ENCODE data around the gene POLR1G.
"Not testable (repeated sequence)": the region's sequence is repeated elsewhere in the genome, so short reads cannot be mapped to it uniquely, and the experiment has no call there.

POLR1G gene

DNA sequence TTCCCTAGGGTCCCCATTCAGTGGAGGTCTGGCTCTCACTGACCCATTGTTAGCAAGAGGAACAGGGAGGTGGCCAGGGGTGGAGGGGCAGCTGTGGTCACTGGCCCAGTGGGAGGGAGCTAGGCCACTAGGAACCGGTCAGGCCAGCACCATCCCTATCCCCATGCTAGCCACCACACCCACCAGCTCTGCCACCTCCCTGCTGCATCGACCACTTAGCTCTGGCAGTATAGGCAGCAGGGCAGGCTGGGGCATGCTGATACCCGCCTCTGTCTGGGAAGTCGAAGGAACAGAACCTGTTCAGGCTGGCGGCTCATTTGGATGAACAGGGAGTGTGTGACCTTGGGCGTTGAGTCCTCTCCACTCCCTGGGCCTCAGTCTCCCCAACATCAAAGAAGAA is 6.3 kb upstream of the POLR1G start:
- DNase-seq (ENCODE audit: low read depth in 2 of 2): no peak

DNA sequence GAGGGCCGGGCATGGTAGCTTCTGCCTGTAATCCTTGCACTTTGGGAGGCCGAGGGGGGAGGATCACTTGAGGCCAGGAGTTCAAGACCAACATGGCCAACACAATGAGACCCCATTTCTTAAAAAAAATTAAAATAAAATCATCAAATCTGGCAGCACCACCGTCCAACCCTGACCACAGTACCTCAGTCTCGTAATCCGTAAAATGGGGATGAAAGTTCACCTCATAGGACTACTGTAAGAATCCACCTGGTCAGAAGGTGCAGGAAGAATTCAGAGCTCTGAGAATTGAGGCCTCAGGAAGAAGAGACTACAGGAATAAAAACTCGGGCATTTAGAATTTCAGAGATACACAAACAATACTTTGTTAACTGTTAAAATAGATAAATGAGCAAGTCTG is 4.6 kb upstream of the POLR1G start:
- DNase-seq (ENCODE audit: low read depth in 2 of 2): no peak

DNA sequence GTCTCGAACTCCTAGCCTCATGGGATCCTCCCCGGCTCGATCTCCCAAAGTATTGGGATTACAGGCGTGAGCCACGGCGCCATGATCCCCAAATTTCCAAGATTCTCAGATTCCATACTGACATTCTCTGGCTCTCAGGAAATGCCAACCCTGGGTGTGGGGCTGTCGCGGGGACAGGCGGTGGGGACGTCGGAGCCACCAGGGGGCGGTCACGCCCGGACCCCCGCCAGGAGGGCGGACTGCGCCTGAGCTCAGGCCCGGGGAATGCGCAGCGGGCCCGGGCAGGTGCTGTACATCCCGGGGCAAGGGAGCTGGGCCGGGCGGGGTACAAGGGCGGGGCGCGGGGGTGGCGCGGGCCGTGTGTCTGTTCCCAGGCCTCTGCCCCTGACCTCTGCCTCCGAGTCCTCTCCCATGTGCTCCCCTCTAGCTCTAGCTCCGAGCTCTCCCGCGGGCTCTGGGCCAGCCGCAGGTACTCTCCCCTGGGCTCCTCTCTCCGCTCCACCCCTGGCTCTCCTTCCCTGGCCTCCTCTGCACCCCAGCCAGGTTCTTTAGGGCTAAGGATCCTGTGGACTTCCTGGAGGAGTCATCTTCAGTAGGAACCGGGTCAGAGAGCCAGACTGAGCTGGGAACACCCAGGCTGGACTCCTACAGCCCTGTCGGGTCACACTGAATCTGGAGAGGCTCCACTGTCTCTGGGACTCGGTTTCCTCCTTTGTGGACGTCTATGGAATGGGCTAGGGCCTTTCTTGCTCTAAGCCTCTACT is 4.0 kb upstream of the POLR1G start:
- DNase-seq (ENCODE audit: low read depth in 2 of 2): no peak

DNA sequence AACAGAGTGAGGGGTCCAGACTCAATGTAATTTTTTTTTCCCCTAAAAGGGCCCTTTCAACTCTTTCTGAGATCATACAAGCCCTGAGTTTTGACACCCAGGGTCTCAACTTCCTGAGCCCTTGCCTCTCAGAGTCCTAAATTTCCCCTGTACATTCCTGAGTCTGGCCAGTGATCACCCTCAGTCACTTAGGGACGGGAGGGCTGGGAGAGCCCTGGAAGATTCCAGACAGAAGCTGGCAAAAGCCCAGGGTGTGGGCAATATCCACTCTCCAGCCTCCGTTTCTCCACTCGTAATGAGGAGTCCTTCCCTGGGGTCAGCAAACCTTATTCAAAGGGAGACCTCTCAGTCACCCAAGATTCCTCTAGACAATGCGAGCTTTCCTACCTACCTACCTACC is 3.2 kb upstream of the POLR1G start:
- no peak for DNase-seq (ENCODE audit: low read depth in 2 of 2)

DNA sequence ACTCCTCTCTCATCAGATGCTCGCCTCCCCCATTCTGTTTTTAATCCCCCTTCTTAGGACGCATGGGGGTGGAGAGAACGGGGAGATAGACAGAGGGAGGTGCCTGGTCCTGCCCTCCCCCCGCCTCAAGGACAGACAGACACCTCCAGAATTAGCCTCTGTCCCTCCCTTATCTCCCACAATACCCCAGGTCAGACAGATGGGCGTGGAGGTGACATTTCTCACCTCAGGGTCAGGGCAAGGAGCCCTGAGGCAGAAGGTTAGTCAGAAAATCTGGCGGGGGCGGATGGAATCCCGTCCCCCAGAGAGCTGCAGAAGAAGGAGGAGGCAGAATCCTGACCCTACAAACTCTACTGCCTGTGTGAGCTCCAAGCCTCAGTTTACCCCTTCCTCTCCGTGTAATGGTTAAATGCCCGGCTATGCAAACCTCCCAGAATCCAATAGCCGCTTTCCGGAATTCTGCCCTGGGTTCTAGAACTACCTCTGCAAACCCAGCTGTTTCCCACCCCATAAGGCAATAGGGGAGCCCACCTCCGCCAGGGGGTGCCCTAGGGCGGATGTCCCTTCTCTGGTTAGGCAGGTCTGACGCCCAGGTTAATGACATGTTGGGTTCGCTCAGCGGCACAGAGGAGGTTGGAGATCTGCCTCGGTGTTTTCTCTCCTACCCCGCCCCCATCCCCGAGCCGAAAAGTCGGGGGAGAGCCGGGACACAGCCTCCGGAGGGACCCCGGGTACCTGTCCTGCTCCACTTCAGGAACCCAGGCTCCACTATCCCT is 2.5 kb upstream of the POLR1G start:
- DNase-seq (ENCODE audit: low read depth in 2 of 2): peak; percentile 36 to 55

DNA sequence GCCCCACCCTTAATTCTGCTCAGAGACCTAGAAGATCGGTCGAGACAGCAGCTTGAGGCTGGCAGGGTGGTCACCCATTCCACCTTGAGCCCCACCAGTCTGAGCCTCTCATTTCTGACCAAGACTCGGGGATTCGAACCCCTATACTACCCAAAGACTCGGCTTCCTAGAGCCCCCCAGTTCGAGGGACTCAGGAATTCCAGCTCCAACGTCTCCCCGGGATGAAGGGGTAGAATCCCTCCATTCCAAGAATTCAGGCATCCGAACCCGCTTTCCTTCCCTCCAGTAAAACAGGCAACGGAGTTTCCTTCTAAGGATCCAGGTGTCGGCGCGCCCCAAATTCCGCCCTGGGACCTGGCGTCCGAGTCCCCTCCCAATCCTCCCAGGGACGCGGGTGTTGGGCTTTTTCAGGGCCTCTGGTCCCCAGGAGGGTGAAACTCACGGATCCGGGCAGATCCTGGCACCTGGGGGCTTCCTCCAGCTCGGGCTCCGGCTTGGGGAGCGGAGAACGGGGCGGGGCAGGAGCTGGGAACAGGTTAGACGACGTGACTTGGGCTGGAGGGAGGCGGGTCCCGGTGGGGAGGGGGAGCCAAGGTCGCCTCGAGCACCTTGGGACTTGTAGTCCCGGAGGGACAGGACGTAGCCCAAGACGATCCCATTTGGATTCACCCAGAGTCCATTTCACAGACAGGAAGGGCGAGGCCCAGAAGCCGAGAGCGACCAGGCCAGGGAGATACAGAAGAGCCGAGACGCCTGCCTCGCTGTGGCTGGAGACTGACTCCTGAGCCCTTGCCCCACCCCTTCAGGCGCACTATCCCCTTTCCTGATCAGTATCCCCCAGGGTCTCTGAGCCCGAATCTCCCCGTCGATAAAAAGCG is 1.6 kb upstream of the POLR1G start, which contains the start of gene PPP1R13L:
PPP1R13L (minus strand) TSS at position 513 of the 878 bp plus-strand sequence. CDS start 6,751 bp downstream, outside the sequence.
- peak; percentile 27 to 57 for DNase-seq (ENCODE audit: low read depth in 2 of 2)

DNA sequence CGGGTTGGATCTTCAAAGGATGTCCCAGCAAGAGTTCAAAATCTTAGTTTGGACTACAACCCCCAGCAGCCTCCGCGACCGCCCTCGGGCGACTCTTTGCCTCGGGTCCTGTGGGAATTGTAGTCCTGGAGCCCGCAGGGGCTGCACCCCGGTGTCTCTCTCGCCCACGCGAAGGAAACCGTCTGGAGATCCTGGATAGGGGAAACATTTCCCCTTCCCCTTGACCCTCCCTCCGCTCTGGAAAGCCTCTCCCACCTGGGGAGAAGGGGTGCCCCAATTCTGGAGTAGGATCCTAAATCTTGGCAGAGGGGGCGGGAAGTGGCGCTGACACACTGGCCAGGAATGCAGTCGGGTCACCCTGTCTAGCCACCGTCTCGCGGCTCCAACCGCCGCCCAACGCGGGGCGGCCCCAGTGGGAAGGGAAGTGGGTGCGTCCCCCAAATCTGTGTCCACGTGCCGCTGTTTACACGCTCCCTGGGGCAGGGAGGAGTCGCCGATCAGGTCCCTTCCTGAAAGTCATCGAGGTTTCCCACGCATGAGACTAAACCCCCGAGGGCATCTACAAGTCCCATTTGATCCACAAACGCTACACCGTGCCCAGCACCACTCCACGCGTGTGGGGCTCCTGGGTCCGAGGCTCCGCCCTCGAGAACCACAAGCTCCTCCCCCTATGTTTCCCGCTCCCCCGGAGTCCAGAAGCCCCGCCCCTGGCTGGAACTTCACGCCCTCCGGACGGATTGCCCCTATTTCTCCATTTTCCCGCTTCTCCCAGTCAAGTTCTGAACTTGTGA is 814 bp upstream of the POLR1G start:
- peak; percentile 76 for DNase-seq (ENCODE audit: low read depth in 2 of 2)

DNA sequence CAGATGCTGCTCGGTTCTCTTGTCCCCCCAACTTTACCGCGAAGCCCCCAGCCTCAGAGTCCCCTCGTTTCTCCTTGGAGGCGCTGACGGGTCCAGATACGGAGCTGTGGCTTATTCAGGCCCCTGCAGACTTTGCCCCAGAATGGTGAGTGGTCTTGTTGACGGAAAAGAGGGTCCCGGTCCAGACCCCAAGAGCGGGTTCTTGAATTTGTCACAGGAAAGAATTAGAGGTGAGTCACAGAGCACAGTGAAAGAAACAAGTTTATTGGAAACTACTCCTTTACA is 589 bp downstream of the POLR1G start:
- no peak for DNase-seq (ENCODE audit: low read depth in 2 of 2)

DNA sequence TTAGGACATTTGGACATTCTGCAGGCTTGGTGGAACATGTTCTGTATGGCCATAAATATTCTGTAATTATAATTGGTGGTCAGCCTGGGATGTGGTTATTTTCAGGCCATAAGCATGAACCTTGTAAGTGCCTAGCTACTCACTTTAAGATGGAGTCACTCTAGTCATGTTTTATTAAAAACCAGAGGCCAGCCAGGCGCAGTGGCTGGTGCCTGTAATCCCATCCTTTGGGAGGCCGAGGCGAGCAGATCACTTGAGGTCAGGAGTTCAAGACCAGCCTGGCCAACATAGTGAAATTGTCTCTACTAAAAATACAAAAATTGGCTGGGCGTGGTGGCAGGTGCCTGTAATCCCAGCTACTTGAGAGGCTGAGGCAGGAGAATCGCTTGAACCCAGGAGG is 1.1 kb downstream of the POLR1G start:
- not testable (repeated sequence) for DNase-seq (ENCODE audit: low read depth in 2 of 2)

DNA sequence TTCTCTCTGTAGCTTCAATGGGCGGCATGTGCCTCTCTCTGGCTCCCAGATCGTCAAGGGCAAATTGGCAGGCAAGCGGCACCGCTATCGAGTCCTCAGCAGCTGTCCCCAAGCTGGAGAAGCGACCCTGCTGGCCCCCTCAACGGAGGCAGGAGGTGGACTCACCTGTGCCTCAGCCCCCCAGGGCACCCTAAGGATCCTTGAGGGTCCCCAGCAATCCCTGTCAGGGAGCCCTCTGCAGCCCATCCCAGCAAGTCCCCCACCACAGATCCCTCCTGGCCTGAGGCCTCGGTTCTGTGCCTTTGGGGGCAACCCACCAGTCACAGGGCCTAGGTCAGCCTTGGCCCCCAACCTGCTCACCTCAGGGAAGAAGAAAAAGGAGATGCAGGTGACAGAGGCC is 1.7 kb downstream of the POLR1G start:
- DNase-seq (ENCODE audit: low read depth in 2 of 2): no peak

DNA sequence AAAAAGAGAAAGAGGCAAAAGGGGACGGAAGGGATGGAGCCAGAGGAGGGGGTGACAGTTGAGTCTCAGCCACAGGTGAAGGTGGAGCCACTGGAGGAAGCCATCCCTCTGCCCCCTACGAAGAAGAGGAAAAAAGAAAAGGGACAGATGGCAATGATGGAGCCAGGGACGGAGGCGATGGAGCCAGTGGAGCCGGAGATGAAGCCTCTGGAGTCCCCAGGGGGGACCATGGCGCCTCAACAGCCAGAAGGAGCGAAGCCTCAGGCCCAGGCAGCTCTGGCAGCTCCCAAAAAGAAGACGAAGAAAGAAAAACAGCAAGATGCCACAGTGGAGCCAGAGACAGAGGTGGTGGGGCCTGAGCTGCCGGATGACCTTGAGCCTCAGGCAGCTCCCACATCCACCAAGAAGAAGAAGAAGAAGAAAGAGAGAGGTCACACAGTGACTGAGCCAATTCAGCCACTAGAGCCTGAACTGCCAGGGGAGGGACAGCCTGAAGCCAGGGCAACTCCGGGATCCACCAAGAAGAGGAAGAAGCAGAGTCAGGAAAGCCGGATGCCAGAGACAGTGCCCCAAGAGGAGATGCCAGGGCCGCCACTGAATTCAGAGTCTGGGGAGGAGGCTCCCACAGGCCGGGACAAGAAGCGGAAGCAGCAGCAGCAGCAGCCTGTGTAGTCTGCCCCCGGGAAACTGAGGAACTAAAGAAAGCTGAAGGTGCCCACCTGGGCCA is 2.5 kb downstream of the POLR1G start:
- DNase-seq (ENCODE audit: low read depth in 2 of 2): no peak

DNA sequence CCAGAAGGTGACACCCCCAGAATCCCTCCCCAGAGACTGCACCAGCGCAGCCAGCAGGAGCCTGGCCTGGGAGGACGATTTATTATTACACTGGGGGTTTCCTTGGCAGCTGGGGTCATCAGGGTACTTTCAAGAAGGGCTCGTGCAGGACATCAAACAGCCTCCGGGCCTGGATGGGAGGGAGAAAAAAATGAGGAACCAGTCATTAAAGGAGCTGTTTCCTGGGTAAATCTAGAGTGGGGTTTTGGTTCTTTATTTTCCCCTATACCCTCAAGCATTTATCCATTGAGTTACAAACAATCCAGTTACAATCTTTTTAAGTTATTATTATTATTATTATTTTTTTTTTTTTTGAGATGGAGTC is 3.1 kb downstream of the POLR1G start:
- DNase-seq (ENCODE audit: low read depth in 2 of 2): no peak

DNA sequence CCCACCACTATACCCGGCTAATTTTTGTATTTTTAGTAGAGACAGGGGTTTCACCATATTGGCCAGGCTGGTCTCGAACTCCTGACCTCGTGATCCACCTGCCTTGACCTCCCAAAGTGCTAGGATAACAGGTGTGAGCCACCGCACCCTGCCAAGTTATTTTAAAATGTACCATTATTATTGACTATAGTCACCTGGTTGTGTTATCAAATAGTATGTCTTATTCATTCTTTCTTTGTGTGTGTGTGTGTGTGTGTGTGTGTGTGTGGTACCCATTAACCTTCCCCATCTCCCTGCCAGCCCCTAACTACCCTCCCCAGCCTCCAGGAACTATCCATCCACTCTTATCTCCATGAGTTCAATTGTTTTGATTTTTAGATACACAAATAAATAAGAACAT is 3.9 kb downstream of the POLR1G start:
- DNase-seq (ENCODE audit: low read depth in 2 of 2): not testable (repeated sequence)

DNA sequence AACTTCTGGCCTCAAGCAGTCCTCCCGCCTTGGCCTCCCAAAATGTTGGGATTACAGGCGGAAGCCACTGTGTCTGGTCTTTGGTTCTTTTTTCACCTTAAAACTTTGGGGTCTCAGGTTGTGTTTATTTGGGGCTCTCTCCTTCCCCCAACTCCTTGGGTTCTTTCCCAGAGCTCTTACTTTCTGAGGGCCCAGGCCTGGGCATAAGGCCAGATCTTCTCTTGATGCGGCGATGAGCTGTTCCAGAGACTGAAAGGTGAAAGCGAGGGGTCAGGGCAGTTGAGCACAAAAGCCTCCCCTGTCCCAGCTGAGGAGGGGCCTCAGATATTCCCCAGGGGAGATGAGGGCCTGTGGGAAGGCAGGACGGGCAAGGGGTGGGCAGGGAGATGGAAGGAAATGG is 7.1 kb downstream of the POLR1G start:
- DNase-seq (ENCODE audit: low read depth in 2 of 2): no peak

DNA sequence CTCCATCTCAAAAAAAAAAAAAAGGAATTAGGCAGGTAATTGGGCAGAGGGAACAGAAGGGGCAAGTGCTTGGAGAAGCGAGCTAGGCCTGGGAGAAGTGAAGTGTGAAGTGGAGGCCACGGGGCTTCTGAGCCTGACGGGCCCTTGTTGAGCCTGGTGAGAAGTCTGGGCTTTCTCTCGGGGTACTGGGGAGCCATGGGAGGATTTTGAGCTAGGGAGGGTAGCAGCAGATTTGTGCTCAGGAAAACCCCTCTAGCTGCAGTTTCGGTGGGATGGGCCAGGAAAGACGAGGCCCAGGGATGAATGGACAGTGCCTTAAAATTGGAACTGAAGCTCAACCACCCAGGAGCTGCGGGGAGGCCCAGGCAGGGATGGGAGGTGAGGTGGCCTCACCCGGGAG is 8.0 kb downstream of the POLR1G start:
- no peak for DNase-seq (ENCODE audit: low read depth in 2 of 2)

DNA sequence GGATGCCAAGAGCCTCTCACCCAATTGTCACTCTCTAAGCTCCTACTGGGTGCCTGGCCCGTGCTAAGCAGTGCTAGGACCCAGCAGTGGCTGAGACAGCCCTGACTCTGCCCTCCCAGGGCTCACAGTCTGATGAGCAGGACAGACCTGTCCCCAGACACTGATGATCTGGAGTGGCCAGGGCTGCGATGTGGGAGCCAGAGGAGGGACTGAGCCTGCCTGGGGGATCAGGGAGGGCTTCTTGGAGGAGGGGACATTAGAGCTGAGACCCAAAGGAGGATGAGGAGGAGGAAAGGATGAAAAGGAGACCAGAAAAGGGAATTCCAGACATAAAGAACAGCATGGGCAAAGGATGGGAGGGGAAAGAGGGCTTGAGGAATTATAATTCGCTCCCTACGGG is 10.7 kb downstream of the POLR1G start:
- DNase-seq (ENCODE audit: low read depth in 2 of 2): no peak

DNA sequence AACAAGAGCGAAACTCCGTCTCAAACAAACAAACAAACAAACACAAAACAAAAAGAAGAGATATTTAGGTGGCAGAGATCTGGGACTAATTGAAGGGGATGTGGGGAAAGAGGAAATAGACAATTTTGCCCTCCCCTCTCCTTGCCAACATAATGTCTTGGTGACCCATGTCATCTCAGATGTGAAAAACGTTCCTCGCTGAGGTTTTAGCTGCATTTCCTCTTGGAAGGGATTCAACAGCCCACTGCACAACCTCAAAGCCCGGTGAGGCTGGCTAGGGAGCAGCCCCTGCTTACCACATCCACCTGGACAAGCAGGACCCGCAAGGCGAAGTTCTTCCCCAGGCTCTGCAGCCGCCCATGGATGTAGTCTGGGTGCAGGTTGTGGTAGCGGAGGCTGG is 12.4 kb downstream of the POLR1G start:
- DNase-seq (ENCODE audit: low read depth in 2 of 2): no peak

DNA sequence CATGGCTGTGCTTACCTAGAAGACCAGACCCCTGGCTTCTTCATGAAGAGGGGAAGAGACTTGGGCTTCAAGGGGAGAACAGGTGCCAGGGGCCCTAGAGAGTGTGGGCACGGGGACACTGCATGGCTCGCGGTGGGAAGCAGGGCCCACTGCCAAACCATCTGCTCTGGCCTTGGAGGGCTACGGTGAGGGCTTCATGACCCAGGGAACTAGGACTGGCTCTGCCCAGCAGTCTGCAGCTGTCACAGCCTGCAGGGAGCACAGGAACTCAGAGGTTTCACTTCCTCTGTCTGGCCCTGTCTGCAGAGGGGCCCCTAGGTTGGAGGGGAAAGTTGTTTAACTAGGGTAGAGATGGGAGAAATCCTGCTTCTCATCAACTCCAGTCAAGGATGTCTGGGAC is 13.0 kb downstream of the POLR1G start:
- no peak for DNase-seq (ENCODE audit: low read depth in 2 of 2)

DNA sequence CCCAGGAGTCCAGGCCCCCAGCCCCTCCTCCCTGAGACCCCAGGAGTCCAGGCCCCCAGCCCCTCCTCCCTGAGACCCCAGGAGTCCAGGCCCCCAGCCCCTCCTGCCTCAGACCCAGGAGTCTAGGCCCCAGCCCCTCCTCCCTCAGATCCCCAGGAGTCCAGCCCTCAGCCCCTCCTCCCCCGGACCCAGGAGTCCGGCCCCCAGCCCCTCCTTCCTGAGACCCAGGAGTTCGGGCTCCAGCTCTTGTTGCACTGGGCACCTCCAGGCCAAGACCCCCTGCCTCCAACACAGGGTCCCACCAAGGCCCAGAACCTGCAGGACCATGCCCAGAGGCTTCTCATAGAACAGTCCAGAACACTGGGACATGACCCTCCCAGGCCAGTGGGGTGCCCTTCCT is 13.5 kb downstream of the POLR1G start:
- no peak for DNase-seq (ENCODE audit: low read depth in 2 of 2)

DNA sequence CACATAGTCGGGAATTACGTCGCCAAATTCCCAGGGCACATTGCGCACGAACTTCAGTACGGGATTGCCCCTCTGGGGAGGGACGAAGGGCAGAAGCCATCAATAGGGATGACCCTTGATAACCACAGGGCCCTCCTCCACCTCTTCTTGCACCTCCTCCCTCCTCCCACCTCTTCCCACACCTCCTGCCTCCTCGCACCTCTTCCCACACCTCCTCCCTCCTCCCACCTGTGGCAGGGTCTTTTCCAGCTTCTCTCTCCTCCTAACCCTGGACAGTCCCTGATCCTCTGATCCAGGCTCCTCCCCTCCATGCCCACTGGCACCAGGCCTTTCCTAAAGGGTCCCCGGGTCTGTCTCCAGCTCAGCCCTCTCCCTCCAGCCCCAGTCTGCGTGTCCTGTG is 13.9 kb downstream of the POLR1G start:
- no peak for DNase-seq (ENCODE audit: low read depth in 2 of 2)

DNA sequence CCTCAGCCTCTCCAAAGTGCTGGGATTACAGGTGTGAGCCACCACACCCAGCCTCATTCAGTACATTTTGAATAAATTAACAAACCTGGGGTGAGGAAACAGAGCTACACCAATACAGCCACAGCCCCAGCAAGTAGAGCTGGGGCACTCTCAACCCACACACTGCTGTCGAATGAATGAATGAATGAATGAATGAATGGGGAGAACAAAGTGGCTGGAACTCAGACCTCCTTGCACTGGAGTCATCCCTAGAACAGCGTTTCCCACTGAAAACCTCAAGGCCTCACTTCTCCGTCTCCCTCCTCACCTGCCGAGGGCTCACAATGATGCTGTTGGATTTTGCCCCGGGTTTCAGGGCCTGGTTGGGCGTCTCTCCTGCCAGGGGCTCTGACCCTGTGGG is 14.4 kb downstream of the POLR1G start:
- no peak for DNase-seq (ENCODE audit: low read depth in 2 of 2)
